CD4-positive, alpha-beta T cell (primary cell): ENCODE measurements around the gene ZBTB24. TPM values are rescaled to one million over a fixed set of nuclear protein-coding genes. Genes with fewer than 3 reads are reported as not detected.

Experiments used
- ATAC-seq: fragments of 200-7000 bp; cut with Tn5 transposase; one replicate; pipeline ENCODE4 v1.10.0; 2022; ENCODE audit warnings: mild to moderate bottlenecking; ENCODE audit not compliant: poor library complexity
- CTCF ChIA-PET: fragments of 350-600 bp; sonication (Branson Sonifier 250); formaldehyde crosslinking; loops from one replicate; lab custom pipeline; 2021; ENCODE audit warnings: antibody characterized with exemption, inconsistent platforms; lab: Charles Lee
- POLR2A ChIA-PET: fragments of 350-600 bp; sonication (Branson Sonifier 250); formaldehyde crosslinking; loops from one replicate; lab custom pipeline; 2021; ENCODE audit warnings: antibody characterized with exemption, inconsistent platforms; lab: Charles Lee
- DNase-seq, 14 experiments: peaks; one replicate each; pipeline ENCODE4 v3.0.0-alpha.2; 2013 to 2020; ENCODE audit warnings: mixed read lengths in 2 of 14
- H3K27ac ChIP-seq, 2 donors: one replicate each; pipeline versions ENCODE4 v1.5.1 to v1.7.0; 2013; ENCODE audit warnings: low read length in 2 of 2, low read depth in 1 of 2, mild to moderate bottlenecking in 1 of 2
- H3K27me3 ChIP-seq, 2 experiments: 1 replicate in 1 of 2; 2 replicates in 1 of 2; pipeline versions ENCODE4 v1.6.1 to v1.7.0; 2013; ENCODE audit warnings: low read length in 2 of 2, control low read depth in 1 of 2, mild to moderate bottlenecking in 1 of 2, moderate library complexity in 1 of 2; ENCODE audit not compliant: insufficient read depth in 2 of 2, control insufficient read depth in 1 of 2
- H3K36me3 ChIP-seq: one replicate; pipeline ENCODE4 v1.6.1; 2013; ENCODE audit warnings: low read length, control low read depth; ENCODE audit not compliant: insufficient read depth
- H3K4me1 ChIP-seq: one replicate; pipeline ENCODE4 v1.6.1; 2013; ENCODE audit warnings: low read length, control low read depth; ENCODE audit not compliant: insufficient read depth
- H3K4me3 ChIP-seq: one replicate; pipeline ENCODE4 v1.5.1; 2013; ENCODE audit warnings: mild to moderate bottlenecking, low read length, moderate library complexity
- H3K9me3 ChIP-seq, 2 experiments: 1 replicate in 1 of 2; 2 replicates in 1 of 2; pipeline versions ENCODE4 v1.6.1 to v1.7.0; 2013; ENCODE audit warnings: low read length in 2 of 2, mild to moderate bottlenecking in 2 of 2, control low read depth in 1 of 2, moderate library complexity in 1 of 2; ENCODE audit not compliant: control insufficient read depth in 1 of 2, insufficient read depth in 1 of 2
- H3K27ac Mint-ChIP-seq: one replicate; pipeline ENCODE4 v1.8.0; 2020; ENCODE audit warnings: mixed read lengths
- H3K27me3 Mint-ChIP-seq: one replicate; pipeline ENCODE4 v1.8.0; 2021; ENCODE audit warnings: mixed read lengths
- H3K36me3 Mint-ChIP-seq: one replicate; pipeline ENCODE4 v1.8.0; 2021; ENCODE audit warnings: low read depth, mixed read lengths
- H3K4me1 Mint-ChIP-seq: one replicate; pipeline ENCODE4 v1.8.0; 2021; ENCODE audit warnings: low read depth, mixed read lengths
- H3K4me3 Mint-ChIP-seq: one replicate; pipeline ENCODE4 v1.8.0; 2020; ENCODE audit warnings: mild to moderate bottlenecking, mixed read lengths
- H3K9me3 Mint-ChIP-seq: one replicate; pipeline ENCODE4 v1.8.0; 2020; ENCODE audit warnings: mixed read lengths
- intact Hi-C, 2 experiments: fragments of 100-400 bp; cut with DNase I in 1 of 2; cut with micrococcal nuclease in 1 of 2; formaldehyde crosslinking; loops; one replicate each; pipeline versions ENCODE4 v1.15.1 to v1.9.0; 2023 to 2025; cut with DNase I, micrococcal nuclease
- total RNA-seq, 174 experiments: library from RNA in 2 of 174; stranded (reverse) in 2 of 174; gene quantifications; one replicate each; pipeline ENCODE4 v1.2.3 and lab custom pipeline; 2021 to 2026
- TF ChIP-seq, protein P1 (sequence below): fragments of 200-600 bp; IDR thresholded peaks from one replicate; pipeline ENCODE4 v1.8.0; 2022; ENCODE audit warnings: antibody characterized with exemption, mild to moderate bottlenecking

Gene ZBTB24
- total RNA-seq, 2 experiments from 2014 or later, result 10.4 to 10.5 TPM

DNA sequence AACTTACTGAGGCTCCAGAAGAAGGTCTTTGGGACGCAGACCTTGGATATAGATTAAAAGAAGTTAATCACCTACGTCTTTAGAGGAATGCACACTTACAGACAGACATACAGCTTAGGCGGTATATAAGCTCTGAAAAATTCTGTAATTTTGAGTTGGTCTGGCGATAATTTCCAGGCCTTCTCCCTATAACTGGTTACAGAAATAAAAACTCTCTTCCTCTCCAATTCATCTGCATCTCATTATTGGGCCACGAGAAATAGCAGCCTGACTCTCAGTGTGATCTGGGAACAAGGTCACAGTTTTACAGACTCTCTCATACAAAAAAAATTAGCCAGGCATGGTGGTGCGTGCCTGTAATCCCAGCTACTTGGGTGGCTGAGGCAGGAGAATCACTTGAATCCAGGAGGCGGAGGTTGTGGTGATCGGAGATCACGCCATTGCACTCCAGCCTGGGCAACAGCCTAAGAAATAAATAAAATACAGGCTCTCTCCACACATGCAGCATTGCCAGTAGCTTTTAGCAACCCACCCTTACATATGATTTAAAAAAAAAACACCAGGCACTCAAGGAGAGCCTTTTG lies 4.7 kb downstream of the ZBTB24 start:
- Histone ChIP-seq H3K36me3 (peaks cover 60% of the 10 kb centered on the region), H3K4me3 (peak overlapping the region; percentile 85), H3K9me3 (no peaks in the 10 kb centered on the region), H3K4me1 (peaks cover 58% of the 10 kb centered on the region), H3K27me3 (no peaks in the 10 kb centered on the region), H3K27ac (no peak overlapping the region)
- no peak for DNase-seq
- ChIA-PET CTCF (interaction anchor here (0.7 to 1.5 kb wide), 2 partner anchors 15 to 97 kb away, joined by 3 read pairs; no protein-coding TSS in a partner anchor), POLR2A (interaction anchor here (0.6 to 6.5 kb wide), 4 partner anchors 21 to 96 kb away, joined by 3 to 86 read pairs (median 25); partner anchors contain the start of genes CD164, MICAL1, PPIL6 and SMPD2)
- TF ChIP-seq, protein P1, sequence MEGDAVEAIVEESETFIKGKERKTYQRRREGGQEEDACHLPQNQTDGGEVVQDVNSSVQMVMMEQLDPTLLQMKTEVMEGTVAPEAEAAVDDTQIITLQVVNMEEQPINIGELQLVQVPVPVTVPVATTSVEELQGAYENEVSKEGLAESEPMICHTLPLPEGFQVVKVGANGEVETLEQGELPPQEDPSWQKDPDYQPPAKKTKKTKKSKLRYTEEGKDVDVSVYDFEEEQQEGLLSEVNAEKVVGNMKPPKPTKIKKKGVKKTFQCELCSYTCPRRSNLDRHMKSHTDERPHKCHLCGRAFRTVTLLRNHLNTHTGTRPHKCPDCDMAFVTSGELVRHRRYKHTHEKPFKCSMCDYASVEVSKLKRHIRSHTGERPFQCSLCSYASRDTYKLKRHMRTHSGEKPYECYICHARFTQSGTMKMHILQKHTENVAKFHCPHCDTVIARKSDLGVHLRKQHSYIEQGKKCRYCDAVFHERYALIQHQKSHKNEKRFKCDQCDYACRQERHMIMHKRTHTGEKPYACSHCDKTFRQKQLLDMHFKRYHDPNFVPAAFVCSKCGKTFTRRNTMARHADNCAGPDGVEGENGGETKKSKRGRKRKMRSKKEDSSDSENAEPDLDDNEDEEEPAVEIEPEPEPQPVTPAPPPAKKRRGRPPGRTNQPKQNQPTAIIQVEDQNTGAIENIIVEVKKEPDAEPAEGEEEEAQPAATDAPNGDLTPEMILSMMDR, result no peak
- intact Hi-C loops, result no loop called here
- Mint-ChIP-seq H3K4me1 (peaks cover 80% of the 10 kb centered on the region), H3K9me3 (no peaks in the 10 kb centered on the region), H3K27me3 (no peaks in the 10 kb centered on the region), H3K36me3 (peaks cover 89% of the 10 kb centered on the region), H3K4me3 (peak overlapping the region; percentile 88), H3K27ac (peak overlapping the region; percentile 77)
- no peak for ATAC-seq

DNA sequence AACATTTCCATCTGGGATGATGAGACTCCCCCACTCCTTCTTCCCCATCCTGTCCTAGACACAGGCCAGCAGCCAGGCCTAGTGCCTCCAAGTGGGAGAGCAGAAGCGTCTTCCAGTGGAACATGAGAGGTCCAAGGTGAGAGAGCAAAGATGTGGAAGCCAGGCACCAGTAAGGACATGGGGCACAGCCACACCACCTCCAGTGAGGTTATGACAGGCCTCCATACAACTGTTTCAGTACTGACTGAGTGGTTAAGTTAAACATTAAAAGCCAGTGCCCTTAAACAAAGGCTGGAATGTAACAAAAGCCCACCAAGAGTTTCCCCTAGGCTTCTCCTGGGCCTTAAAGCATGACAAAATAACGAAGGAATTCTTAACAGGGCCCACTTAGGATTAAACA lies 5.3 kb downstream of the ZBTB24 start:
- Histone ChIP-seq H3K27ac (no peak overlapping the region), H3K4me3 (peak overlapping the region; percentile 85), H3K27me3 (no peaks in the 10 kb centered on the region), H3K9me3 (no peaks in the 10 kb centered on the region), H3K36me3 (peaks cover 66% of the 10 kb centered on the region), H3K4me1 (peaks cover 63% of the 10 kb centered on the region)
- Mint-ChIP-seq H3K9me3 (no peaks in the 10 kb centered on the region), H3K4me1 (peaks cover 86% of the 10 kb centered on the region), H3K4me3 (peak overlapping the region; percentile 88), H3K36me3 (peaks cover 95% of the 10 kb centered on the region), H3K27ac (peak overlapping the region; percentile 52), H3K27me3 (no peaks in the 10 kb centered on the region)
- ChIA-PET CTCF (interaction anchor here (1.5 kb wide), 1 partner anchor 14 kb away, joined by 3 read pairs; no protein-coding TSS in a partner anchor), POLR2A (interaction anchor here (2.0 to 6.5 kb wide), 3 partner anchors 19 to 95 kb away, joined by 6 to 86 read pairs (median 39); partner anchors contain the start of genes CD164 and MICAL1)
- TF ChIP-seq, protein P1, result no peak
- no peak for DNase-seq
- no peak for ATAC-seq
- intact Hi-C loops, result no loop called here

DNA sequence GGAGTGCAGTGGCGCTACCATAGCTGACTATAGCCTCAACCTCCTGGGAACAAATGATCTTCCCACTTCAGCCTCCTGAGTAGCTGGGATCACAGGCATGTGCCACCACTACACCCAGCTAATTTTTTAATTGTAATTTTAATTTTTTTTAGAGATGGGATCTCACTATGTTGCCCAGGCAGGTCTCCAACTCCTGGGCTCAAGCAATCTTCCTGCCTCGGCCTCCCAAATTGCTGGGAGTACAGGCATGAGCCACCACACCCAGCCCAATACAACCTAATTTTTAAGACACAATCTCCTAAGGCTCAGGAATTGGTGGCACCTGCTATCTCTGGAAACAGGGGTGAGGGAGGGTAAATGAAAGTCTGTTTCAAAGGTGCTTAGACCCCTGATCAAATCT lies 5.8 kb downstream of the ZBTB24 start:
- TF ChIP-seq, protein P1, result no peak
- H3K36me3 ChIP-seq, result peaks cover 72% of the 10 kb centered on the region
- intact Hi-C loops, result no loop called here
- no peaks in the 10 kb centered on the region for H3K27me3 Mint-ChIP-seq
- CTCF ChIA-PET, result interaction anchor here (1.3 kb wide), 1 partner anchor 16 kb away, joined by 3 read pairs; no protein-coding TSS in a partner anchor
- no peaks in the 10 kb centered on the region for H3K27me3 ChIP-seq
- no peaks in the 10 kb centered on the region for H3K9me3 Mint-ChIP-seq
- no peaks in the 10 kb centered on the region for H3K9me3 ChIP-seq
- no peak for DNase-seq
- POLR2A ChIA-PET, result interaction anchor here (0.8 to 2.0 kb wide), 2 partner anchors 14 to 19 kb away, joined by 3 to 6 read pairs; no protein-coding TSS in a partner anchor
- H3K4me1 Mint-ChIP-seq, result peaks cover 86% of the 10 kb centered on the region
- H3K27ac ChIP-seq, result no peak overlapping the region
- ATAC-seq, result no peak
- peaks cover 95% of the 10 kb centered on the region for H3K36me3 Mint-ChIP-seq
- H3K4me3 ChIP-seq, result no peak overlapping the region
- H3K27ac Mint-ChIP-seq, result peak overlapping the region; percentile 52
- H3K4me3 Mint-ChIP-seq, result peak overlapping the region; percentile 88
- peaks cover 63% of the 10 kb centered on the region for H3K4me1 ChIP-seq
